Tibial artery (tissue), 4 donors: ENCODE data around the gene SYNE1.
"Not testable (repeated sequence)": the region's sequence is repeated elsewhere in the genome, so short reads cannot be mapped to it uniquely, and the experiment has no call there.

Experiments
- DNase-seq, 2 donors: peaks; one replicate each; pipeline ENCODE4 v3.0.0-alpha.2; 2019
- H3K27ac ChIP-seq, 2 donors: fragments of 200-600 bp; sonication (generic) in 1 of 2; 1 replicate in 1 of 2; 2 replicates in 1 of 2; pipeline ENCODE4 v1.5.1; 2018 to 2019; ENCODE audit warnings: mild to moderate bottlenecking in 1 of 2
- H3K27me3 ChIP-seq, 2 donors: fragments of 200-600 bp; sonication (generic) in 1 of 2; one replicate each; pipeline versions ENCODE4 v1.5.1 to v1.6.0; 2016 to 2019
- H3K36me3 ChIP-seq, 3 donors: fragments of 200-600 bp; sonication (generic) in 2 of 3; one replicate each; pipeline ENCODE4 v1.5.1; 2016 to 2019; ENCODE audit warnings: mild to moderate bottlenecking in 2 of 3
- H3K4me1 ChIP-seq, 4 donors: fragments of 200-600 bp; sonication (generic) in 2 of 4; 1 replicate in 3 of 4; 2 replicates in 1 of 4; pipeline ENCODE4 v1.5.1; 2016 to 2019
- H3K4me3 ChIP-seq, 2 donors: fragments of 200-600 bp; sonication (generic) in 1 of 2; 1 replicate in 1 of 2; 2 replicates in 1 of 2; pipeline ENCODE4 v1.5.1; 2018 to 2019; ENCODE audit warnings: mild to moderate bottlenecking in 2 of 2
- H3K9me3 ChIP-seq, 3 donors: fragments of 200-600 bp; sonication (generic) in 1 of 3; one replicate each; pipeline ENCODE4 v1.5.1; 2016 to 2019
- intact Hi-C: fragments of 100-400 bp; cut with DNase I; formaldehyde crosslinking; loops from one replicate; pipeline ENCODE4 v1.15.0; 2023; ENCODE audit warnings: low total_unique reads
- TF ChIP-seq, protein P1 (sequence below), 2 experiments: fragments of 200-600 bp in 1 of 2; fragments of 450-650 bp in 1 of 2; IDR thresholded peaks; one replicate each; pipeline ENCODE4 v1.5.1; 2017 to 2019; ENCODE audit warnings: antibody characterized with exemption in 2 of 2, mild to moderate bottlenecking in 1 of 2, moderate library complexity in 1 of 2

SYNE1 gene

DNA sequence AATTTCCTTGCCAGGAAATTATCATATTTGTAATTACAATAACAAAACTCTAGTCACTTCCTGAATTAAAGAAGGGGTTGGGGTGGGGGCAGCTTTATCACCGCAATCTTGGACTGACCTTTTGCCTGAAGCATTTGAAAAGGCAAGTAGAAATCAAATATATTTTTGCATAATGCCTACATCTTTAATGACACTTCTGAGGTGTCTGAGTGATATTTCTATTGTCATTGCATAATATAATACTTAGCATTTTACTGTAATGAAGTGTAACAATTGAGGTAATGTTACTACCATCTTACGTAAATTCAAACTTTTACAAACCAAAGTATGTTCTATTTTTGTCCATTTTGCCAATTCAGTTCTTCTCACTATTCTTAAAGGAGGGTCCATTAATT is 65.2 kb downstream of the SYNE1 start:
- Histone ChIP-seq H3K9me3 (no peaks in the 10 kb centered on the region), H3K4me1 (no peaks in the 10 kb centered on the region), H3K4me3 (no peak overlapping the region), H3K36me3 (no peaks in the 10 kb centered on the region), H3K27me3 (no peaks in the 10 kb centered on the region), H3K27ac (no peak overlapping the region)
- TF ChIP-seq, protein P1, sequence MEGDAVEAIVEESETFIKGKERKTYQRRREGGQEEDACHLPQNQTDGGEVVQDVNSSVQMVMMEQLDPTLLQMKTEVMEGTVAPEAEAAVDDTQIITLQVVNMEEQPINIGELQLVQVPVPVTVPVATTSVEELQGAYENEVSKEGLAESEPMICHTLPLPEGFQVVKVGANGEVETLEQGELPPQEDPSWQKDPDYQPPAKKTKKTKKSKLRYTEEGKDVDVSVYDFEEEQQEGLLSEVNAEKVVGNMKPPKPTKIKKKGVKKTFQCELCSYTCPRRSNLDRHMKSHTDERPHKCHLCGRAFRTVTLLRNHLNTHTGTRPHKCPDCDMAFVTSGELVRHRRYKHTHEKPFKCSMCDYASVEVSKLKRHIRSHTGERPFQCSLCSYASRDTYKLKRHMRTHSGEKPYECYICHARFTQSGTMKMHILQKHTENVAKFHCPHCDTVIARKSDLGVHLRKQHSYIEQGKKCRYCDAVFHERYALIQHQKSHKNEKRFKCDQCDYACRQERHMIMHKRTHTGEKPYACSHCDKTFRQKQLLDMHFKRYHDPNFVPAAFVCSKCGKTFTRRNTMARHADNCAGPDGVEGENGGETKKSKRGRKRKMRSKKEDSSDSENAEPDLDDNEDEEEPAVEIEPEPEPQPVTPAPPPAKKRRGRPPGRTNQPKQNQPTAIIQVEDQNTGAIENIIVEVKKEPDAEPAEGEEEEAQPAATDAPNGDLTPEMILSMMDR (IDR thresholded peaks at IDR 0.05): no peak
- DNase-seq: no peak
- intact Hi-C loops: no loop called here

DNA sequence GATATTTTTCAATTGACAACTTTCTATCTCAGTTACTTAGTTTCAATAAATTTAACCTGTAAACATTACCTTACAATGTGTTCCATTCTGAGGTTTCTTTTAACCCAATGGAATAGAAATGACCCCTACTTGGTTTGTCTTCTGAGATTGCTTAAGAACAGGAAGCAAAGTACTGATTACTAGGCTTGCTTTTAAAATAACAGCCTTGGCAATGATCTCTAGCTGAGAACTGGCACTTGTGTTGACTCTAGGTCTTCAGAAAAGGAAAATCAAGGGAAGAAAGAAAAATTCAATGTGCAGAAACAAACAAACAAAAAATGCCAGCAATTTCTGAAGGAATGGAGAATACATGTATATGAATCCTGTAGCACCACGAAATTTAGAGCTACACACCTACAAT is 66.1 kb downstream of the SYNE1 start:
- H3K27ac ChIP-seq: no peak overlapping the region
- DNase-seq: no peak
- intact Hi-C loops: no loop called here

DNA sequence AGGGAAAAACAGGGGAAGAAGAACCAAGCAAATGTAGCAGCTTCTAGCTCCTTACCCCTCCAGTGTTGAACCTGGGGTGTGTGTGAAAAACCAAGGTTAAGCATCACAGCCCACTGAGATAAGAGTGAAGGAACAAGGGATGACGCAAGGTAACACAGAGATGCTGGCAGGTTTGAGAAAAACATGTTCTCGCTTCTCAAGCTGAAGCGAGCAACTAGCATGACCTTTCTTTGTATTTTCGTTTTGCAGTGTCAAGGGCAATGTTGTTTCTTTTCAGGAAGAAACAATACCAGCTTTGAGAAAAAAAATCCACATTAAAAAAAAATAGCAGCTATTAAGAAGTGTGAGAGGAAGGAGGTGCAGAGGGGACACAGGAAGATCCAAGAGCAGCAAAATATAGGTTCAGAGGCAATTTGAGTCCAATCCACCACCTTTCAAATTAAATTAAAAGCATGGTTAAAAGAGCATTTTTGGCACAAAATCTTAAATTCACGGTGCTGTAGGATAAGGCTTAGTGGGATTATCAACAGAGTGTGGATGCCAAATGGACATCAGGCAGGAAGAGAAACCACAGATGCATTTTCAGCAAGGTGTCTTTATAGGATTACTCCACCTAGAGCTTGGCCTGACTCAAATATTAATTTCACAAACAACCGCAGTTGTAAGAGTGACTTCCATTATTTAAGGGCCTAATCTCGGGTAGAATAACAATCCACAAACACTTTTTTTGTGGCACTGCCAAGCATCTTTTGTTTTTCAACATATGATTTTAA is 70.9 kb downstream of the SYNE1 start:
- Histone ChIP-seq H3K9me3 (no peaks in the 10 kb centered on the region), H3K27me3 (no peaks in the 10 kb centered on the region), H3K27ac (no peak overlapping the region), H3K36me3 (no peaks in the 10 kb centered on the region), H3K4me1 (no peaks in the 10 kb centered on the region), H3K4me3 (no peak overlapping the region)
- no peak for DNase-seq
- intact Hi-C loops: no loop called here
- TF ChIP-seq, protein P1 (IDR thresholded peaks at IDR 0.05): no peak

More for the DNA sequence above, 66.1 kb downstream of the SYNE1 start:
- no peaks in the 10 kb centered on the region for H3K27me3 ChIP-seq
- H3K36me3 ChIP-seq: no peaks in the 10 kb centered on the region
- H3K4me1 ChIP-seq: no peaks in the 10 kb centered on the region
- H3K4me3 ChIP-seq: no peak overlapping the region
- no peaks in the 10 kb centered on the region for H3K9me3 ChIP-seq
- TF ChIP-seq, protein P1 (IDR thresholded peaks at IDR 0.05): no peak

DNA sequence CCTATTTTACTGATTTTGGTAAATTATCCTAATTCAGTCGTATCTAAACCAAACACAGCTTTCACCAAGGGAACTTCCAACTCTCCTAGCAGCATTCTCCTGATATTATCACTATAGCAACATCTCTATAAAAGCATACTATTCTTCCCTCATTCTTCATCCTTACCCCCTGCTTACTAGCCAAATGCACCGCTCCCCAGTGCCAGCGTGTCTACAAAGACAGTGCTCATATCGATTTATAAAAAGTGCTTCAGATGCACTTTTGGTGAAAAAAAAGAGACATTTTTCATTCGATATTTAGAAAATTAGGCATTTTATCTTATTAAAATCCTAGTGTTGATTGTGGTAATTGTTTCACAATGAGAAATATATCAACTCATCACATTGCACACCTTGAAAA is 74.0 kb downstream of the SYNE1 start:
- no peak for DNase-seq

DNA sequence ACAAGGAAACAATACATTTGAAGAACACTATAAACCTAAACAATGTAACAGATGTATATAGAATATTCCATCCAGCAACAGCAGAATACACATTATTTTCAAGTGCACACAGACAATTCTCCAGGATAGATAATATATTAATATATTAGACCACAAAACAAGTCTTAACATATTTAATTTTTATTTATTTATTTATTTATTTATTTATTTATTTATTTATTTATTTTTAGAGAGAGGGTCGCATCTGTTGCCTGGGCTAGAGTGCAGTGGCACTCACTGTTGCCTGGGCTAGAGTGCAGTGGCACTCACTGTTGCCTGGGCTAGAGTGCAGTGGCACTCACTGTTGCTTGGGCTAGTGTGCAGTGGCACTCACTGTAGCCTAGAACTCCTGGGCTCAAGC is 78.4 kb downstream of the SYNE1 start:
- H3K36me3 ChIP-seq, DNase-seq, H3K4me3 ChIP-seq, H3K27me3 ChIP-seq, intact Hi-C loops, H3K4me1 ChIP-seq, H3K27ac ChIP-seq: not testable (repeated sequence)
- peaks cover 0 to 14% (median 5%) of the 10 kb centered on the region in 3 donors for H3K9me3 ChIP-seq

More for the DNA sequence above, 74.0 kb downstream of the SYNE1 start:
- H3K36me3 ChIP-seq: no peaks in the 10 kb centered on the region
- no peaks in the 10 kb centered on the region for H3K27me3 ChIP-seq
- H3K4me3 ChIP-seq: no peak overlapping the region
- H3K27ac ChIP-seq: no peak overlapping the region
- intact Hi-C loops: no loop called here
- TF ChIP-seq, protein P1 (IDR thresholded peaks at IDR 0.05): no peak
- no peaks in the 10 kb centered on the region for H3K4me1 ChIP-seq
- peaks cover 0 to 4% (median 0%) of the 10 kb centered on the region in 3 donors for H3K9me3 ChIP-seq

DNA sequence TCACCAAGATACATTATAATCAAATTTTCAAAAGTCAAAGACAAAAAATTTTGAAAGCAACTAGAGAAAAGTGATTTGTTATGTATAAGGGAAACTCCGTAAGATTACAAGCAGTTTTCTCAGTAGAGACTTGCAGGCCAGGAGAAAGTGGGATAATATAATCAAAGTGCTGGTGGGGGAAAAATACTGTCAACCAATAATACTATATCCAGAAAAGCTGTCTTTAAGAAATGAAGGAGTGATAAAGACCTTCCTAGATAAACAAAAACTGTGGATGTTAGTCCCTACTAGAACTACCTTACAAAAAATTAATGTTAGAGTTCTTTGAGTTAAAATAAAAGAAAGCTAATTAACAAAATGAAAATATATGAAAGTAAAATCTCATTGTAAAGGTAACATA is 79.7 kb downstream of the SYNE1 start:
- H3K36me3 ChIP-seq: peaks cover 0 to 7% (median 0%) of the 10 kb centered on the region in 3 donors
- DNase-seq: no peak
- no peak overlapping the region for H3K27ac ChIP-seq
- TF ChIP-seq, protein P1 (IDR thresholded peaks at IDR 0.05): no peak
- intact Hi-C loops: no loop called here
- H3K9me3 ChIP-seq: peaks cover 0 to 14% (median 5%) of the 10 kb centered on the region in 3 donors
- no peak overlapping the region for H3K4me3 ChIP-seq
- H3K4me1 ChIP-seq: no peaks in the 10 kb centered on the region
- H3K27me3 ChIP-seq: no peaks in the 10 kb centered on the region
